NCI-H2171 treated with DMSO at 0.1 percent for 48 hours (cell line): Measurements from ENCODE around the gene PITPNM3.
"Not testable (repeated sequence)": the region's sequence is repeated elsewhere in the genome, so short reads cannot be mapped to it uniquely, and the experiment has no call there.

ENCODE experiments used
- DNase-seq: peaks from one replicate; lab custom pipeline; 2025; lab: John Stamatoyannopoulos, UW

The PITPNM3 gene

GRCh38 chr17:6556121-6557039, at the start of gene PITPNM3:
Gene PITPNM3 (minus strand): TSS chr17:6556555. CDS start chr17:6556406, 149 bp downstream.
- no peak for DNase-seq

GRCh38 chr17:6605142-6605541, 48.8 kb upstream of the PITPNM3 start:
- no peak for DNase-seq

- no peak for DNase-seq
Measured at GRCh38 chr17:6603744-6604325, 47.5 kb upstream of the PITPNM3 start.

- DNase-seq: no peak
Measured at GRCh38 chr17:6602141-6602540, 45.8 kb upstream of the PITPNM3 start.

- no peak for DNase-seq
Measured at GRCh38 chr17:6599364-6599763, 43.0 kb upstream of the PITPNM3 start.

GRCh38 chr17:6597727-6598126, 41.4 kb upstream of the PITPNM3 start:
- DNase-seq: no peak

GRCh38 chr17:6596941-6597340, 40.6 kb upstream of the PITPNM3 start:
- DNase-seq: no peak

- no peak for DNase-seq
Measured at GRCh38 chr17:6596511-6596910, 40.2 kb upstream of the PITPNM3 start.

- DNase-seq: no peak
Measured at GRCh38 chr17:6596081-6596480, 39.7 kb upstream of the PITPNM3 start.

- not testable (repeated sequence) for DNase-seq
Measured at GRCh38 chr17:6593371-6593770, 37.0 kb upstream of the PITPNM3 start.

GRCh38 chr17:6592173-6592572, 35.8 kb upstream of the PITPNM3 start:
- DNase-seq: no peak

- DNase-seq: no peak
Measured at GRCh38 chr17:6591599-6592158, 35.3 kb upstream of the PITPNM3 start.

GRCh38 chr17:6589266-6589946, 33.1 kb upstream of the PITPNM3 start:
- DNase-seq: no peak

GRCh38 chr17:6588165-6588564, 31.8 kb upstream of the PITPNM3 start:
- no peak for DNase-seq

- no peak for DNase-seq
Measured at GRCh38 chr17:6587310-6587709, 31.0 kb upstream of the PITPNM3 start.

GRCh38 chr17:6583411-6583810, 27.1 kb upstream of the PITPNM3 start:
- no peak for DNase-seq

GRCh38 chr17:6580625-6581024, 24.3 kb upstream of the PITPNM3 start:
- DNase-seq: no peak

- DNase-seq: no peak
Measured at GRCh38 chr17:6578491-6578890, 22.1 kb upstream of the PITPNM3 start.

GRCh38 chr17:6577686-6578263, 21.4 kb upstream of the PITPNM3 start:
- DNase-seq: no peak

GRCh38 chr17:6576038-6576785, 19.9 kb upstream of the PITPNM3 start:
- DNase-seq: no peak

- DNase-seq: no peak
Measured at GRCh38 chr17:6575596-6575988, 19.2 kb upstream of the PITPNM3 start.
